HG03103 (cell line): Measurements from ENCODE around the gene CXCL11.
"Not testable (repeated sequence)": the region's sequence is repeated elsewhere in the genome, so short reads cannot be mapped to it uniquely, and the experiment has no call there.

Experiments
- ATAC-seq: cut with Tn5 transposase; IDR thresholded peaks from one replicate; pipeline ENCODE4 v1.9.1; 2021; ENCODE audit warnings: low read depth; ENCODE audit not compliant: unreplicated experiment

The CXCL11 gene

DNA sequence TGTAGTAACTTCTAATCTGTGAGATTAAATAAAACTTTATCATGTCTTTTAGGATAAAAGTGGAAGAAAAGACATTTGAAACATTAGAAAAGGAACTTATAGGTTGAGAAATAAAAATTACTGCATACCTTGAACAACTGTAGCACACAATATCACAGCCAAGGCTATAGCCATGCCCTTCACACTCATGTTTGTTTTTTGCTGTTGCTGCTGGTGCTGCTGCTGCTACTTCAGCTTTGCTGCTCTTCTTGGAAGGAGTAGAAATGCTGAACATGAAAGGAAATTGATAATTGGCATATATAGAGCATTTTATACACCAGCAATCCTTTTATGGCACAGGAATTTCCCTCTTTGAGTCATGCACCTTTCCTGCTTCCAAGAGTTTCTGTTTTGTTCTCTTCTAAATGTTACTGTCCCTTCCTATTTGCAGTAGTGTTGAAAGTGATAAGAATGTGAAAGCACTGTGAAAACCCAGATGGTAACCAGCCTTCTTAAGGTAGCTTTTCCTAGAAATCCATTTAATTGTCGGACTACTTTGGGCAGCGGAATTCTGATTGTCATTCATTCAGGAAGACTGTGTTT, at the start of gene CXCL11:
TSS of gene CXCL11 (minus strand) at position 272 of the 582 bp plus-strand sequence. CDS start at position 189, 83 bp downstream.
- ATAC-seq: no peak

DNA sequence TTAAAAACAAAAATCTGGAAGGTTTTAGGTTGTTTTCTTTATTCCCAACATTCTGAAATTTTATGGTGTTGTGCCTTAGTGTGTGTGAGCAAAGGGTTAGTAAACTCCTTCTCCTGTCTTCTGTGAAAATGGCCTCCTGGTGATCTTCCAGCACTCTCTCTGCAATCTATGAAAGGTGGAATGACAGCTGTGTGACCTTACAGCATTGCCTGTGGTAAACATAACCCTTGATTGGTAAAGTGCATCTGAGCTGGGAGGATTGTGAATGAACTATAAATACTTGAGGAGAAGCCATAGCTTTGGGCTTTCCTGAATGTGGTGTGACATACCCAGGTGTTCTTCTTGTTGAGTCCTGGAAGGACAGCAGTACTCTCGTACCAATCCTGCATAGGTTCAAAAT, 48.7 kb upstream of the CXCL11 start:
- no peak for ATAC-seq

DNA sequence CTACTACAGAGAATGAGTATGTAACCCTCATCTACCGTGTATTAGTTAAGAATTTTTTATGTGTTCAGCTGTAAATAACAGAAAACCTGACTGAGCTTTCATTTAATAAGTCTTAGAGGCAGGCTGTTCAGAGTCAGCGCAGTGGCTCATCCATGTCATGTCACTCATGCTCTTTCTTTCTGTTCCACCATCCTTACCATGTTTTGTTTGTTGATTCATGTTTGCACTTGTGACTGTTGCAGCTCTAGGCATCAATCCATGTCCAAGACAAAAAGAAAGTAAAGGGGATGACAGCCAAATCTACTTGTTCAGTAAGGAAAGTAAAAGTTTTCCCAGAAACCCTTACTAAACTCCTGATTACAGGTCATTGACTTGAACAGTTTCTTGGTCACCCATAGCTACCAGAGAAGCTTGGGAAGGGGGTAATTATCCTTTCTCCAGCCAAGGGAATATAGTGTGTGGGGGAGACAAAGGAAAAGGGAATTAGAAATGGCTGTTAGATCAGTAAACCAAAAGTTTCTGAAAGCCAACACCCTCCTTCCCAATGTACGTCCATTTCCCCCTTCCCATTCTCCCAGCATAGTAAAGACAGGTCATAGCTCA, 47.6 kb upstream of the CXCL11 start:
- no peak for ATAC-seq

DNA sequence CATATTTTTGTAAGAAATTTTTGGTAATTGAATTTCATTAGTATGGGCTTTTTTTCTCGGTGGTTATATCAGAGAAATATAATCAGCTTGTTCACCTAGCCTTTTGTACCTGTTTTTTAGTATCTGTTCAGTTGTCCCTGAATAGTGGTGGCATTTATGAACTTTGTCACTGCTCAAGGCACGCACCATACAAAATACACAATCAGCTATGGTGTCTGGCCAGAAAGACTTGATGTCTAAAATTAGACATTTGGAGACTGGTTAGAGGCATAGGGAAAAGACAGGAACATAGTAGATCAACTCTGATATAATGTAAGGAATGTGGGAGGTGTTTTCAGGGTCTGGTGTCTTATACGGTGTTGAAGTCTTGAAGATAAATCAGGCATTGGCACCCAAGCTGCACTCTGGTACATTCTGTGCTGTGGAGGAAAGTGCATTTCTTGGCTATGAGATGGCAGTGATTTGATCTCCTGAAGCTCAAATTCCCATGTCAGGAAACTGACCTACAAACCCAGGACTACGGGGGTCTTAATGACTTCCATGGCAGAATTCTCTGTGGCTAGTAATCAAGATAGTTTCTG, 42.3 kb upstream of the CXCL11 start:
- ATAC-seq: no peak

DNA sequence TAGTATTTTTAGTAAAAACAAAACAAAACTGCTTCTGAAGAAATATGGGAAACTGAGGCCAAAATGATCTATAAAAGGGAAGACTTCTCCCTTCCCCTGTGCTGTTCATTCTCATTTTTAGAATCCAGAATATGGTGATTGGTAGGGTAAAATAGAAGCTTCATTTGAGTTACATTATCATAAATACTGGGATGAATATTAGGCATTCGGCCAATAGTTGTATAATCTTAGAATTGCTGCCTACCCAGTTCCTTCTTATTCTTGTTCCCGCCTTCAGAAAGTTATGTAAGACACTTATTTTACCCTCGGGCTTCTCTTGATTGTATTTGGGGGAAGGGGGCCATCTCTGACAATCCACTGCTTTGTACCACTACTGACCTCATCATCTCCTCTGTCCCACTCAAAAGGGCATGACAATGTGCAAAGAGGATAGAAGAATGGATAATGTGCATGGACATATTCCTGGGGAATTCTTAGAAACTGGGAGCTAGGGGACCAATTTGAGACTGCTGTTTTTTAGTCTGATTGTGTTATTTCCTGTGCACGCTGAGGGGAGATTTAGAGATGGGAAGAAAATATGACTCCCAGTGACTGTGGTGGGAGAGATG, 39.2 kb upstream of the CXCL11 start:
- ATAC-seq: no peak

DNA sequence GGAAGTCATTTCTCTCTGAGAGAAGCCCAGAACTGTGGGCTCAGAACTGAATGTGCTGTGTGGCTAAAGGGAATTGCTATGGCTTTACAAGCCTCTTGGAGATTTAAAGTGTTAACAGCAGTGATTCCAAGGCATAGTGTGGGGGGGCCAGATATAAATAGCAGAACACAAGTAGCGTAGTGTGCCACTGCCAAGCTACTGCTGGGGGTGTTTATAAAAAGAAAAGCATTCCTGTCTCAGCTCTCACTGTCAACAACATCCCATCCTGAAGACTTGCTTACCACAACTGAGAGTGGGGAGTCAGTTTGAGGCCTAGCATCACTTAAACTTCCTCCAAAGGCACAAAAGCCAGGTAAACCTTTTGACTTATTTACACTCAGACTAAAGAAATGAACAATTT, 38.6 kb upstream of the CXCL11 start, which contains the start of gene ART3:
TSS of gene ART3 (plus strand) at position 242 of the 400 bp plus-strand sequence. CDS start 1,181 bp downstream, outside the sequence.
- ATAC-seq: no peak

DNA sequence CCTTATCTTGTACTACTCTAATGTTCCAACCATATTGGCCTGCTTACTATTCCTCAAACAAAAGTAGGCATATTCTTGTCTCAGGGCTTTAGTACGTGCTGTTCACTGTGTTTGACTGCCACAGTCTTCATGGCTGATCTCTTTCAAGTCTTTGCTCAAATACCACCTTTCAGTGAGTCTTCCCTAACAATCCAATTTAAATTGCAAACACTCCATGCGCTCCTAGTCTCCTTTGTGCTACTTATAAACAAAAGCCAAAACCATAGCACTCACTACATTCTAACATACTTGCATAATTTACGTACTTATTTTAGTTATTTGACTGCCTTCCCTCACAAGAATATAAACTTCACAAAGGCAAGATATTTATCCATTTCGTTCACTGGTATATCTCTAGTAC, 36.9 kb upstream of the CXCL11 start:
- no peak for ATAC-seq

DNA sequence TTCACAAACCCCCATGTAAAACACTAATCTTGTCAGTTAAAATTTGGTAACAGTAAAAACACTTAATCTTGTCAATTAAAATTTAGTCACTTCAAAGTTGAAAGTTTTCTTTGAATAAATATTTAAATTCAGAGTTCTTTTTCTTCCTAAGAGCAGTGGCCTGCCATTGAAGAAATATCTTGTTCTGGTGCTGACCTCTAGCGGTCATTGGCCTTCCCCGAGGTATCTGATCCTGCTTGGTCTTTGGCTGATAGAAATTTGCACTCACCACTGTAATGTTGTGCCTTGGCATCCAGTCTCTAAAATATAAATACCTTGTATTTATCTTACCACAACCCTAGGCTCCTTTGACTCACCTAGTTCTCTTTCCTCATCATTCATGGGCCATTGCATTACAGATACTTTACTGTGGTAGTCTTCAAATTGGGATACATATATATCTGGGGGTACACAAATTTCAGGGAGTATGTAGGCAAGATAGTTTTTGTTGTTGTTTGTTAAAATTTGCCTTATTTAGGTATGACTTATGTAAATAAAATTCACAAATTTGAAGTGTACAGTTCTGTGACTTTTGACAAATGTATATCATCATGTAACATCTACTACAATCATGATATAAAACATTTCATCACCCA, 31.9 kb upstream of the CXCL11 start:
- ATAC-seq: peak; percentile 63

DNA sequence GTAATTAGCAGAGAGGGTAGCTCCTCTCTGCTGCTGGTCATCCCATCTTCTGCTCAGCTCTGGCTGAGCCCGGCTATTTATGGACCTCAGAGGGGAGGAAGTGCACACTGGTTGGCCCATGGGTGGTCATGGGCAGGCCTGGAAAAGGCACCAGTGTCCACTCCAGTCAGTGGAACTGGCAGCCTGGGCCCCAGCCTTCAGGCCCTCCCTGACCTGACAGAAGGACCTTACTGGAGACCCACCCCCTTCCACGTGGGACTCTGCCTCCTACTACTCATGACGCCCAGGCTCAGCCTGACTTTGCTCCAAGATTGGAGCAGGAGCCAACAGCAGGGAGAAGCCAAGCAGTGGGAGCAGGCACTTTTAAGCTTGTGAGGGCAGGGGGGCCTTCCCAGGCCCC, 30.7 kb upstream of the CXCL11 start:
- ATAC-seq: no peak

DNA sequence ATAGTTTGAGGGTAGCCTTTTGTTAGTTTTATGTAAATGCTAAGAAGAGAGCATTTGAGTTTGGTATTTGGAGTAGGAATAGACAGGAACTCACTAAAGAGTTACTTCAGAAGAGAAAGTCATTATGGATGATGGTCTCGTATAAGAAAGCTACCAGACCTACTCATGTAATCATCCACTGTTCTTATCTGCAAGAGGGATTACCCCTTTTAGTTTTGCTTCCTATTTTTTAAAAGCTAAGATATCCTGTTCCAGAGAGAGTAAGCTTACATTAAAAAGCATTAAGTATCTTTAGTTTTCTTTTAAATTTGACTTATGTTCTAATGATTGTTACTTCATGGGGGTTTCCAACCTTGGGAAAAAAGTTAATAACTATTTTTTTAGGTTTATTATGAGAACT, 26.1 kb upstream of the CXCL11 start:
- ATAC-seq: peak; percentile 56

DNA sequence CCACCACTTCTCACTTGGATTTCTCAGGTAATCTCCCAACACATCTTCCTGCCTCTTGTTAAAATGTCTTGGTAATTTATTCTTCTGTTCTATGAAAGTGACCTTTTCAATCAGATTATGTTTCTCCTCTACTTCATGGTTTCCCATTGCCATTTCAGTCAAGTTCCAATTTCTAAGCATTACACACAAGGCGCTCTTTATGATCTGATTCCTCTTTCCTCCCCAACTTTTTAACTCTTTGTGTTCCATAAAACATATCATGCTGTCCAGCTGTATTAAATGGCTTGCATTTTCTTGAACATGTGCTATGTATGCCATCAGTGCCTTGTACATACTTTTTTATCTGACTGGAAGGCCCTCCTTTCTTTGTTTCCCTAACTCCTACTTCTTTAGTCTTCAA, 25.6 kb upstream of the CXCL11 start:
- no peak for ATAC-seq

DNA sequence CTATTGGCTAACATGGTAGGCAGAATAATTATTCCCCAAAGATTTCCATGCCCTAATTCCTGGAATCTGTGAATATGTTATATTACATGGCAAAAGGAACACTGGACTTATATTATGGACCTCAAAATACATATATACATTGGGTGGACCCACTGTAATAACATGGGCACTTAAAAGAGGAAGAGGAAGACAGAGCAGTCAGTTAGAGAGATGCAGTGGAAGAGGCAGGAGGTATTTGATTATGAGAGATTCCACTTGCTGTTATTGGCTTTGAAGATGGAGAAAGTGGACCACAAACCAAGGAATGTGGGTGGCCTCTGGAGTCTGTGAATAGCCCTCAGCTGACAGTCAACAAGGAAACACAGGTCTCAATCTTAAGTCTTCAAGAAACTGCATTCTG, 24.6 kb upstream of the CXCL11 start:
- ATAC-seq: no peak

DNA sequence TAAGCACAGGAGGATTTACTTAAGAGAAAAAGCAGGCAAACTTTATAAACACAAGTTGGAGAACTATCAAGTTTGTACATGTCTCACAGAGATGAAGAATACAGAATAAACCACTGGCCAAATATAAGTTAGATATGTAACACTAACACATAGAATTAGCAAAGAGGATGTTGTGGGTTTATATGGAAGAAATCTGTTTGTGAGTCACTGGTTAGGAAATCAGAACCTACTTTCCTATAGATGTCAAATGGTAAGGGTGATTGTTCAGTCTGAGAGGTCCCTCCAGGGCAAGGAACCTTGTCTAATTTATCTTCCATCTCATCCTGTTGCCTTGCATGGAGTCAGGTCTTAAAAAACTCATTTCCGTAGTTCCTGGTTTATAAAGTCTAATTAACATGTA, 23.9 kb upstream of the CXCL11 start:
- no peak for ATAC-seq

DNA sequence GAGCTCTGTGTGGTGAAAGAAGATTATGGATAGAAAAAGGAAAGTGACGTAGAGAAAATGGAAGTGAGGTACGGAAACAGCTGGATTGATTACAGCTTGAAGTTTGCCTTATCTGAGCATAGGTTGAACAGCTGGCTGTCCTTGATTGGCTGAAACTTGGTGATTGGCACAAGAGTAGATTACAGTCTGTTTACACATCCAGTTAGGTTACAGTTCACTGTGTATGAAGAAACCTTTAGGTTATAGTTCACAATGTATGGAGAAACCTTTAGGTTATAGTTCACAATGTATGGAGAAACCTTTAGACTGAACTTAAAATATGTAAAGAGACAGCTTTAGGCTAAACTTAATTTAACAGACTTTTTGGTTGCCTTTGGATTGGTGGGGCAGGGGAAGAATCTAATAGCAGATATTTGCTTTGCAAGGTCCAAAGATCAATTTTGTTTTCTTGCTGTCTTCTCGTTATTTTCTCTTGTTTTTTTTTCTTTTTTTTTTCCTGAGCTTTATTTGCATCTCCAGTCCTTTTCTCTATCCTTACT, 23.1 kb upstream of the CXCL11 start:
- no peak for ATAC-seq

DNA sequence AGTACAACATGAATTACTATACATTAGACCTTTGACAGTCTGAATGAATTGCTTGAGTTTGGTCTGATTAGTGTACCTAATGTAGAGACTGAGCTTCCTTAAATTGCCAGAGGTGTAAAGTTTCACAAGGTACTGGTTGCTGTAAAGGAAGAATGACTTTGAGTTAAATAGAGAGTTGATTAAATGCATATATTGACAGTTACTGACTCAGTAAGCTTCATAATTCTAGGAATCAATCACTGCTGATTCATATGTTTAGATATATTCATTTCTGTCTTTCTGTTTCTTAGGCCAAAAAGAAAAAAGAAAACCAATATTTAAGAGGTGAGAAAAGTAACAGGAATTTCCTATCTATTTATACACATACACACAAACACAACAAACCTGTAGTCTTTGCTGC, 22.4 kb upstream of the CXCL11 start:
- ATAC-seq: no peak

DNA sequence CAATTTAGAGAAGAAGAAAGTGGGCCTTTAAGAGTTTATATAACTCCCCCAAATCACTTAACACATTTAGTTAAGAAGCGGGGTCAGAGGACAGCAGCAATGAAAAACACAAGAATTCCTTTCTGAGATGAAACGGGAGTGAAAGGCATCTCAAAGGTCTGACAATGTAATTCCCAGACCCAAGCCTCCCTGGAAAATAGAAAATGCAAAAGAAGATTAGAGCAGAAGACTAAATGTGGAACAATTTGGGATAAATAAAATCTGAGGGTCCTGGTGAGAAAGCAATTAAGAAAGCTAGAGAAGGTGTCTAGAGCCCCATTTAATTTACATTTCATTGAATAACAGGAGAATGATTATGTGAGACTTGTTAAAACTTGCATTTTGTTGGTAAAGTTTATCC, 19.6 kb upstream of the CXCL11 start:
- no peak for ATAC-seq

DNA sequence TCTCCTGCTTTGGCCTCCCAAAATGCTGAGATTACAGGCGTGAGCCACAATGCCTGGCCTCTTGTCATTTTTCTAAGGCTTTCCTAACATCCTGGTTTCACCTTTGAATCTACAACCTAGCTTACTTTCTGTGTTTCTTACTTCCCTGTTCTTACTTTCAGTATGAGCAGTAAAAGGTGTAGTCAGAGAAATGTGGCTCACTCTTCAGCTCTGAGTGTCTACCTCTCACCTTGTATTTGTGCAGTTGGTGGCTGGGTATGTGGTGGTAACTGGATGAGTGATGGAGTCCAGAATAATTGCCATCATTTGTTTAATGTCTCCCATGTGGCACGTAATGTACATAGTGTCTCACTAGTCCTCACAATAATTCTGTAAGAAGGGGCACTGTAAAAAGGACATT, 19.1 kb upstream of the CXCL11 start:
- ATAC-seq: peak; percentile 99

DNA sequence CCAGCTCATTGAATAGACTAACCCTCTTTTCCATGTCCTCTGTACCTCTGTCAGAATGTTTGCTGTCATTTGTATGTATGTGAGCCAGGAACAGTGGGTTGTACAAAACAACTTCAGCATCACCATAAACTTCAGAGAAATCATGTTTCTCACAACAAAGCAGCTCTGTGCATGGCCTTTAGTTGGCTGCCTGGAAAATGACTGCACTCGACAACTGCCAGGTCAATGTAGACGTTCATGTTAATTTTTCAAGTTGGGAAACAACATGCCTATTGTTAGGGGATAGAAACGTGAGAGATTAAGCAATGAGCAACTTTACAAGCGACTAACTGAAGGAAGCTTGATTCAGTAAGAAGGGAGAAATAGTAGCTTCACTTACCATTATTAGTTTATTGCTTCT, 17.9 kb upstream of the CXCL11 start:
- no peak for ATAC-seq

DNA sequence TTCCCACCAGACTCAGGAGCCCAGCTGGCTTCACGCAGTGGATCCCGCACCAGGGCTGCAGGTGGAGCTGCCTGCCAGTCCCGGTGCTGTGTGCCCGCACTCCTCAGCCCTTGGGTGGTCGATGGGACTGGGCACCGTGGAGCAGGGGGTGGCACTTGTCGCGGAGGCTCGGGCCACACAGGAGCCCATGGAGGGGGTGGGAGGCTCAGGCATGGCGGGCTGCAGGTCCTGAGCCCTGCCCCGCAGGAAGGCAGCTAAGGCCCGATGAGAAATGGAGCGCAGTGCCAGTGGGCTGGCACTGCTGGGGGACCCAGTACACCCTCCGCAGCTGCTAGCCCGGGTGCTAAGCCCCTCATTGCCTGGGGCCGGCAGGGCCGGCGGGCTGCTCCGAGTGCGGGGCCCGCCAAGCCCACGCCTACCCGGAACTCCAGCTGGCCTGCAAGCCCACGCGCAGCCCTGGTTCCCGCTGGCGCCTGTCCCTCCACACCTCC, 14.7 kb upstream of the CXCL11 start:
- ATAC-seq: not testable (repeated sequence)

DNA sequence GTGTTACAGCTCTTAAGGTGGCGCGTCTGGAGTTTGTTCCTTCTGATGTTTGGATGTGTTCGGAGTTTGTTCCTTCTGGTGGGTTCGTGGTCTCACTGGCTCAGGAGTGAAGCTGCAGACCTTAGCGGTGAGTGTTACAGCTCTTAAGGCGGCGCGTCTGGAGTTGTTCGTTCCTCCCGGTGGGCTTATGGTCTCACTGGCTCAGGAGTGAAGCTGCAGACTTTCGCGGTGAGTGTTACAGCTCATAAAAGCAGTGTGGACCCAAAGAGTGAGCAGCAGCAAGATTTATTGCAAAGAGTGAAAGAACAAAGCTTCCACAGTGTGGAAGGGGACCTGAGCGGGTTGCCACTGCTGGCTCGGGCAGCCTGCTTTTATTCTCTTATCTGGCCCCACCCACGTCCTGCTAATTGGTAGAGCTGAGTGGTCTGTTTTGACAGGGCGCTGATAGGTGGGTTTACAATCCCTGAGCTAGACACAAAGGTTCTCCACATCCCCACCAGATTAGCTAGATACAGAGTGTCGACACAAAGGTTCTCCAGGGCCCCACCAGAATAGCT, 14.1 kb upstream of the CXCL11 start:
- not testable (repeated sequence) for ATAC-seq

DNA sequence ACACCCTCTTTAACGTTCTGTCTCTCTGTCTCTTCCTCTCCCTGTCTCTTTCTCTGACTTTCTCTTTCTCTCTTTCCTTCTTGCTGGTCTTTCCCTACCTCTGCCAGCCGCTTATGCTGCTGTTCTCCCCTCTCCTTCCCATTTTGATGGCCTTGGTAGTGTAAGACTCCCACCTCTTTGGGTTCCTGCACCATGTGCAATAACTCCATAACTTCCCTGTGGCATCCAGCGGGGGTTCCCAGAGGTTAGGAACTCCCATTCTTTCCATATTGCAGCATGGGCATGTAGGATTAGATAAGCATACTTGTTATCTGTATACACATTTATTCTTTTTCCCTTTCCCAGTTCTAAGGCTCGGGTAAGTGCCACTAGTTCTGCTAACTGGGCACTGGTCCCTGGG, 8.8 kb upstream of the CXCL11 start:
- ATAC-seq: not testable (repeated sequence)
